ENCODE measurements around the gene GNAI3.
"Not testable (repeated sequence)": the region's sequence is repeated elsewhere in the genome, so short reads cannot be mapped to it uniquely, and the experiment has no call there.

Gene GNAI3

DNA sequence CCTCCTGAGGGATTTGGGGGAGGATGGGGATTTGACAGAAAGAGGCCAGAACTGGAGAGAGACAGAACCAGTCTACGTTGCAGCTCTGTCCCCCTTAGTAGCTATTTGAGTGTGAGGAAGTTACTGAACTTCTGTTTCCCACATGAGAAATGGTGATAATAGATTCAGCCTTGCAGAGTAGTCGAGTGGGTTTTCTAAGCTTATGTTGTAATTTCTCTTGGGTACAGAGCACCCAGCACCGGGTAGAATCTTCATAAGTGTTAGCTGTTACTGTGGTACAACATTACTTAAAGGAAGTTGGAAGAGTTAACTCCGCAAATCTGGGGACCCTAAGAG is 112.2 kb downstream of the GNAI3 start:
- DNase-seq (ENCODE audit: low read depth), result not testable (repeated sequence)

DNA sequence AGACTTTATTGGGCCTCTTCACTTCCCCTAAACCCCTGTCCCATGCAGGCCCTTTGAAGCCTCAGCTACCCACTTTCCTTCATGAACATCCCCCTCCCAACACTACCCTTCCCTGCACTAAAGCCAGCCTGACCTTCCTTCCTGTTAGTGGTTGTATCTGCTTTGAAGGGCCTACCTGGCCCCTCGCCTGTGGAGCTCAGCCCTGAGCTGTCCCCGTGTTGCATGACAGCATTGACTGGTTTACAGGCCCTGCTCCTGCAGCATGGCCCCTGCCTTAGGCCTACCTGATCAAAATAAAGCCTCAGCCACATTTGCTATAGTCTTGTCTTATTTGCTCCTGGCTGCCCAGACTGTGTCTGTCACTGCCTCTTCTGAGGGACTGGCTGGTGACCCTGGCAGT is 113.0 kb downstream of the GNAI3 start:
- no peak for DNase-seq (ENCODE audit: low read depth)

DNA sequence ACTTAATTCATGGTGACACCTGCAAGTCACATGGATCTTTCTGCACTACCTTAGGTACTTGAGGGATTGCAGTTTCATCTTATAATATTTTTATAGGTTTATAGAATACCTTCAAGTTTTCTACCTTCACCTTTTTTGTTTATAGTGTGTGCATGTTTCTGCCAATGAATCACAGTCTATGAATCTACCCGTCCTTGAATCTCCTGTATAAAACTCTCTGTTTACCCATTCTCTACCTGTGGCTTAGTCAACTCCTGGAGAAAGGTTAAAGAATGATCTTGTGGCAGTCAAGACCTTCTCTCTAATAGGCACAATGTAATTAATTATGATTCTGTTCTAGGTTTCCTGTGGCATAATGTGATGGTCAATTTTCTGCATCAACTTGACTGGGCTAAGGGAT is 116.3 kb downstream of the GNAI3 start:
- no peak for DNase-seq (ENCODE audit: low read depth)

DNA sequence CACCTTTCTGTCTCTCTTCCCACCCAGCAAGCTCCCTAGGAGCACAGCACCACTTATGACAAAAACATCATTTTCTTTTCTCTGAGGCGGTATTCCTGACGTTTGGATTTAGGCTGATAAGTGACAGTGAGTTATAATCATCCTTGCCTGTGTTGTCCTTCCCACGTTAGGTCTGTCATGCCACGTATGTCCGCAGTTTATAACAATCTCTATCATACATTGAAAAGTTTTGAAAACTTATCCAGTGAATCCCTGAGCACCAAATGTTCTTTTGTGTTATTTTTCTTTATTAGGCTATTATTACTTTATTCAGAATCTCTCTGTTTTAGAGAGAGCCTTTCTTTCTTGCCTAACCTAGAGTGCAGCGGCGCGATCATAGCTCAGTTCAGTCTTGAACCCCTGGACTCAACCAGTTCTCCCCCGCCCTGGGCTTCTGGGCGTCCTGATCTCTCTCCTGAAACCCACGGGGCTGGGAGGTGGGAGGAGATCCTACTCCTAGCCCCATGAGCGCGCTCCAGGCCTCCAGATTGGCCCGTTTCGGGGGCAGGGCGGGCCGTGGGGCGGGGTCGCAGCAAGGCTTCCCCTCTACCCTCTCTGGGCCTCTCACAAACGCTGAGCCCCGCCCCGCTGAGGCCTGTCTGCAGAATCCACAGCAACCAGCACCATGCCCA is 119.2 kb downstream of the GNAI3 start, which contains the start of gene GSTM2:
Gene GSTM2, plus strand, starts transcription at position 606 of the 671 bp plus-strand sequence. Its CDS starts 59 bp downstream, at position 665.
- peak; percentile 88 for DNase-seq (ENCODE audit: low read depth)

Measured in EH (cell line).